Measurements from ENCODE around the gene ILDR2. TPM values are rescaled to one million over a fixed set of nuclear protein-coding genes. Genes with fewer than 3 reads are reported as not detected.

The ILDR2 gene
- total RNA-seq, 2 experiments from 2014 or later: 7.4 to 7.9 TPM

DNA sequence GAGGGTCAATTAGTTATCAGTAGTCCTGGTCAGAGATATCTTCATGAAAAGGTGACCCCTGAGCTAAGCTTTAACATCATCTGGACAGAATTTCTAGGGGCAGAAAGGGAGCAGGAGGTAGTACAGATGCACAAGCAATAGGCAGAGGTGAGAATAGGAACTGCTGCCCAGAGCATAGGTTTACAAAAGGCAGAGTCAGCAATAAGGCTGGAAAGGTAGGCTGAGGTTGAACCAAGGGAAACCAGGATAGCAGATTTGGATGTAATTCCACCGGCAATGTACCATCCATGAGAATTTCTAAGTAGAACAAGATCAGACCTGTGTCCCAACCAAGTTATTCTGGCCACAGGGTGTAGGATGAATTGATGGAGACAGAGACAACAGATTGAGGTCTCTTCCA is 6.2 kb upstream of the ILDR2 start:
- no peaks in the 10 kb centered on the region for H3K9me3 Mint-ChIP-seq (ENCODE audit: low read depth)
- DNase-seq (no peak), ATAC-seq (no peak)
- CTCF ChIA-PET: no interaction called here
- H3K36me3 Mint-ChIP-seq: no peaks in the 10 kb centered on the region
- peaks cover 35% of the 10 kb centered on the region for H3K27me3 Mint-ChIP-seq
- H3K4me1 Mint-ChIP-seq: no peaks in the 10 kb centered on the region
- no peak overlapping the region for H3K4me3 Mint-ChIP-seq
- no peak overlapping the region for H3K27ac Mint-ChIP-seq

- ATAC-seq (no peak), DNase-seq (no peak)
- CTCF ChIA-PET: interaction anchor here (1.0 kb wide), 1 partner anchor 76 kb away, joined by 3 read pairs; no protein-coding TSS in a partner anchor
- Mint-ChIP-seq H3K9me3 (ENCODE audit: low read depth) (no peaks in the 10 kb centered on the region), H3K27me3 (peaks cover 35% of the 10 kb centered on the region), H3K36me3 (no peaks in the 10 kb centered on the region), H3K4me3 (no peak overlapping the region), H3K4me1 (peaks cover 7% of the 10 kb centered on the region), H3K27ac (no peak overlapping the region)
Measured at GRCh38 chr1:166980818-166981217, 5.5 kb upstream of the ILDR2 start.

GRCh38 chr1:166980383-166980782 is 5.0 kb upstream of the ILDR2 start:
- Mint-ChIP-seq H3K27ac (no peak overlapping the region), H3K4me3 (no peak overlapping the region), H3K4me1 (peaks cover 7% of the 10 kb centered on the region), H3K36me3 (no peaks in the 10 kb centered on the region), H3K27me3 (peaks cover 31% of the 10 kb centered on the region), H3K9me3 (ENCODE audit: low read depth) (no peaks in the 10 kb centered on the region)
- DNase-seq (no peak), ATAC-seq (no peak)
- CTCF ChIA-PET: interaction anchor here (0.8 to 1.0 kb wide), 2 partner anchors 21 to 77 kb away, joined by 3 read pairs; no protein-coding TSS in a partner anchor

DNA sequence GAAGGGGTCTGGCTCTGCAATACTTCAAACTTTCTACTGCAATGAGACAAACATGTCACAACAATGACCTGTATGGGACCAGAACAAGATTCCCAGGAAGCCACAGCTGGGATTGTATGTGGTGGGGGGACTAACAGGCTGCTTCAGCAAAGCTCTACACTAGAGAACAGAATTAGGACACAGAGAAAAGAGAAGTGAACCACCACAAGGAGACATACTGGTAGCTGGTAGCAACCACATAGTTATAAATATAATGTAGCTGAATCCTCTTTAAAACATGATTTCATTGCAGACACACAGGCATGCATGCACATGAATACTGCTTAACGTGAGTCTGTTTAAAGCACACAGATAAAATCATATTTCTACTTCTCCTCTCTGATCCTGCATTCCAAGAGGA is 3.5 kb upstream of the ILDR2 start:
- no peak overlapping the region for H3K27ac Mint-ChIP-seq
- no peaks in the 10 kb centered on the region for H3K36me3 Mint-ChIP-seq
- H3K9me3 Mint-ChIP-seq (ENCODE audit: low read depth): no peaks in the 10 kb centered on the region
- ATAC-seq (no peak), DNase-seq (no peak)
- H3K4me1 Mint-ChIP-seq: peaks cover 18% of the 10 kb centered on the region
- CTCF ChIA-PET: interaction anchor here (2.1 kb wide), 1 partner anchor 65 kb away, joined by 5 read pairs; no protein-coding TSS in a partner anchor
- no peak overlapping the region for H3K4me3 Mint-ChIP-seq
- H3K27me3 Mint-ChIP-seq: peaks cover 31% of the 10 kb centered on the region

DNA sequence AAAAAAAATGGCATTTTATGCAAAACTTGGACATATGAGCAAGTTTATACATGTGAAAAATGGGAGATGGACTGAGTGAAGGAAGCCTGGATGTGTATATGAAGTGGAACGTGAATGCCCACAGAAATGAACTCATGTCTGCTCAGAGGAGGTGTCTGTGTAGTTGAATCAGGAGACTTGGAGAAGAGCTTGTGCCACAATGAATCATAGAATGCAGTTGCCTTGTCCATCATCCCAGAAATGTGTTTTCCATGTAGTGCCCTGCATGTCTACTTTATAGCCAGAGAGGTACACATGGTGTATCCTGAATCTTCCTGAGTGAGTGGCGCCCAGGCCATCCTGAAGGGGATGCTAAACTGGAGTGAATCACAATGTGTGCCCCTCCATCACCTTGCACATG is 2.6 kb upstream of the ILDR2 start:
- Mint-ChIP-seq H3K27ac (no peak overlapping the region), H3K4me3 (no peak overlapping the region), H3K9me3 (ENCODE audit: low read depth) (no peaks in the 10 kb centered on the region), H3K4me1 (peaks cover 23% of the 10 kb centered on the region), H3K36me3 (no peaks in the 10 kb centered on the region), H3K27me3 (peaks cover 33% of the 10 kb centered on the region)
- CTCF ChIA-PET: interaction anchor here (2.1 kb wide), 2 partner anchors 66 to 68 kb away, joined by 5 to 9 read pairs; no protein-coding TSS in a partner anchor
- ATAC-seq: no peak
- no peak for DNase-seq

DNA sequence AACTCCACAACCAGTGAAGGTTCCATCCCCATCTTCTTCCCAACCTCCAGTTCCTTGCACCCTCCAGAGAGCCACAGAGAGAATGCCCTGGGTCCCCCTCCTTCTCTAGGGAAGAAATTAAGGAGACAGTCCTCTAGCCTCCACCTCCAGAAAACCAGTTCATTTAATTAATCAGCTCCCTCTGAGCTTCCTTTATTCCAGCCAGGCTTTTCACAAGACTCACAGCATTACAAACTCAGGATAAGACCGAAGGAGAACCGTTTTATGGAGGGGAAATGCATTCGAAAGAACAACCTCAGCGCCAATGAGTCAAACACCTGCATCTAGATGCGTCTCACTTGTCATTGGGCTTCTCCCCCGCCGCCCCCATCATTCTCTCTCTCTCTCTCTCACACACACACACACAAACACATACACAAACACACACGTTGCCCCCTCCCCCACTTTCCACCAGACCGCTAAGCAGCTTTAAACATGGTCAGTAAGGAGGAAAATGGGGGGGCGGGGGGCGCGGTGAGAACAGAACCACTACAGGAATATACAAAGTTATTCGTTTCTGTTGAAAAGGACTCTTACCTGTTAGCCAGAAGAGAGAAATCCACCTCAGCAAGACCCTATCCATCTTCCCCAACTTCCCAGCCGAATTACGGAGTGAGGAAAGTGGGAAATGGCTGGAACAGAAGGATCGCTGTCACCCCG is 544 bp downstream of the ILDR2 start:
- ATAC-seq: no peak
- CTCF ChIA-PET: interaction anchor here (0.9 to 3.5 kb wide), 4 partner anchors 60 to 85 kb away, joined by 3 to 17 read pairs (median 4); no protein-coding TSS in a partner anchor
- DNase-seq: peak; percentile 49
- peak overlapping the region; percentile 21 for H3K27ac Mint-ChIP-seq
- peaks cover 41% of the 10 kb centered on the region for H3K4me1 Mint-ChIP-seq
- H3K36me3 Mint-ChIP-seq: no peaks in the 10 kb centered on the region
- no peaks in the 10 kb centered on the region for H3K9me3 Mint-ChIP-seq (ENCODE audit: low read depth)
- peak overlapping the region; percentile 81 for H3K4me3 Mint-ChIP-seq
- H3K27me3 Mint-ChIP-seq: peaks cover 44% of the 10 kb centered on the region

DNA sequence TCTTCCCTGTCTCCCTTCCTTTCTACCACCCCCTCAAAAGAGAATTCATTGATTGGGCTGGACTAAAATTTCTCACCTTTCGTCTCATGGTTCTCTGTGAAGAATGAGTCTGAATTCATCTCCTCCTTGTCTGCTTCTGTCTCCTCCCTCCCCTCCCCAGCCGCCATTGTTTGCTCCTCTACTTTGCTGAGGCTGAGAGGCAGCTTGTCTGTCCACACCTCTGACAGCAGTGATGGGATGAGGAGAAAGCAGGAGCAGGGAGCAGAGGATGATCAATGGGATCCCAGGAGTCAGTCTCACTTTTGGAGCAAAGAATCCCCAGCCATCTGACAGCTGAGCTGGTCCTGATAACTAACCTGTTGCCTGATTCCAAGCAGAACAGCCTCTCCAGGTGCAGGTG is 2.5 kb downstream of the ILDR2 start:
- CTCF ChIA-PET: interaction anchor here (1.0 to 3.5 kb wide), 4 partner anchors 23 to 86 kb away, joined by 3 to 17 read pairs (median 4); no protein-coding TSS in a partner anchor
- DNase-seq: no peak
- Mint-ChIP-seq H3K4me3 (no peak overlapping the region), H3K9me3 (ENCODE audit: low read depth) (no peaks in the 10 kb centered on the region), H3K27me3 (peaks cover 43% of the 10 kb centered on the region), H3K36me3 (no peaks in the 10 kb centered on the region), H3K27ac (no peak overlapping the region), H3K4me1 (peaks cover 48% of the 10 kb centered on the region)
- no peak for ATAC-seq

- Mint-ChIP-seq H3K27ac (no peak overlapping the region), H3K9me3 (ENCODE audit: low read depth) (no peaks in the 10 kb centered on the region), H3K27me3 (peaks cover 43% of the 10 kb centered on the region), H3K4me1 (peaks cover 48% of the 10 kb centered on the region), H3K4me3 (no peak overlapping the region), H3K36me3 (no peaks in the 10 kb centered on the region)
- no peak for DNase-seq
- CTCF ChIA-PET: interaction anchor here (1.0 to 3.5 kb wide), 4 partner anchors 24 to 87 kb away, joined by 3 to 17 read pairs (median 4); no protein-coding TSS in a partner anchor
- no peak for ATAC-seq
Measured at GRCh38 chr1:166972193-166972592, 3.1 kb downstream of the ILDR2 start.

GRCh38 chr1:166971252-166971651 is 4.1 kb downstream of the ILDR2 start:
- Mint-ChIP-seq H3K27me3 (peaks cover 48% of the 10 kb centered on the region), H3K27ac (no peak overlapping the region), H3K9me3 (ENCODE audit: low read depth) (no peaks in the 10 kb centered on the region), H3K36me3 (peaks cover 1% of the 10 kb centered on the region), H3K4me3 (no peak overlapping the region), H3K4me1 (peaks cover 45% of the 10 kb centered on the region)
- CTCF ChIA-PET: no interaction called here
- no peak for ATAC-seq
- no peak for DNase-seq

DNA sequence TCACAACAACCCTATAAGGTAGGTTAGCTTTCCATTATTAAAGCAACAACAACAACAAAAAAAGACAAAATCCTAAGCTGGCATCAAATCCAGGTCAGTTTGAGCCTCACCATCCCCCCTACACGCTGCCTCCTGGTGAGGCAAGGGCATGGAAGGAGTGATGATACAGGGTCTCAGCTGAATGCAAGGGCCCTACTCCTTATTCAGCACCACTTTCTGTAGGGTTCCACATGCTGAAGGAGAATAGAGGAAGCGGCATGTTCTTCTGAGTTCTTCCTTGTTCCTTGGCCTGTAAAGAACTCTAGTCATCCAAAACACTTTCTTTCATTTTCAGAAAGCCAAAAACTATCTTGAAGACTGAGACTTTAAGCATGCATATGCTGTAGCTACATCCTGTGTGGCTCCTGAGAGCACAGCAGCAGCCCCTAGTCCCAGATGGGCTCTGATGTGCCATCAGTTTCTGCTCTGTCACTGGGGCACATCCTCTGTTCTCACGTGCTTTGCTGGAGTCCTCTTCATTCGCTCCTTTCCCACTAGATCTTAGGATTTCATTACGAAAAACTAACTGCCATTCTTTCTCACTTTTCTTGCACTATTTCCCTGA is 6.2 kb downstream of the ILDR2 start:
- CTCF ChIA-PET: interaction anchor here (0.8 to 1.5 kb wide), 5 partner anchors 13 to 90 kb away, joined by 3 to 7 read pairs (median 4); no protein-coding TSS in a partner anchor
- Mint-ChIP-seq H3K36me3 (peaks cover 1% of the 10 kb centered on the region), H3K27ac (no peak overlapping the region), H3K9me3 (ENCODE audit: low read depth) (no peaks in the 10 kb centered on the region), H3K4me1 (peaks cover 34% of the 10 kb centered on the region), H3K27me3 (peaks cover 43% of the 10 kb centered on the region), H3K4me3 (no peak overlapping the region)
- DNase-seq (no peak), ATAC-seq (peak; percentile 70)

GRCh38 chr1:166960858-166961474 is 14.4 kb downstream of the ILDR2 start:
- CTCF ChIA-PET: no interaction called here
- H3K4me1 Mint-ChIP-seq: no peaks in the 10 kb centered on the region
- ATAC-seq (no peak), DNase-seq (no peak)
- no peak overlapping the region for H3K27ac Mint-ChIP-seq
- peaks cover 27% of the 10 kb centered on the region for H3K27me3 Mint-ChIP-seq
- H3K9me3 Mint-ChIP-seq (ENCODE audit: low read depth): no peaks in the 10 kb centered on the region
- H3K4me3 Mint-ChIP-seq: no peak overlapping the region
- H3K36me3 Mint-ChIP-seq: peaks cover 9% of the 10 kb centered on the region

- ATAC-seq (no peak), DNase-seq (no peak)
- peaks cover 9% of the 10 kb centered on the region for H3K4me1 Mint-ChIP-seq
- no peak overlapping the region for H3K4me3 Mint-ChIP-seq
- peaks cover 21% of the 10 kb centered on the region for H3K36me3 Mint-ChIP-seq
- CTCF ChIA-PET: interaction anchor here (1.0 to 1.1 kb wide), 2 partner anchors 12 to 104 kb away, joined by 3 to 4 read pairs; no protein-coding TSS in a partner anchor
- no peak overlapping the region for H3K27ac Mint-ChIP-seq
- no peaks in the 10 kb centered on the region for H3K9me3 Mint-ChIP-seq (ENCODE audit: low read depth)
- H3K27me3 Mint-ChIP-seq: peaks cover 23% of the 10 kb centered on the region
Measured at GRCh38 chr1:166956872-166957271, 18.5 kb downstream of the ILDR2 start.

- DNase-seq (no peak), ATAC-seq (no peak)
- no peak overlapping the region for H3K27ac Mint-ChIP-seq
- H3K27me3 Mint-ChIP-seq: peaks cover 23% of the 10 kb centered on the region
- no peaks in the 10 kb centered on the region for H3K9me3 Mint-ChIP-seq (ENCODE audit: low read depth)
- CTCF ChIA-PET: interaction anchor here (0.6 to 1.5 kb wide), 3 partner anchors 12 to 924 kb away, joined by 3 to 4 read pairs (median 4); no protein-coding TSS in a partner anchor
- H3K4me3 Mint-ChIP-seq: no peak overlapping the region
- H3K4me1 Mint-ChIP-seq: peaks cover 9% of the 10 kb centered on the region
- peaks cover 21% of the 10 kb centered on the region for H3K36me3 Mint-ChIP-seq
Measured at GRCh38 chr1:166956057-166956850, 19.1 kb downstream of the ILDR2 start.
